HL-60 (cell line): ENCODE data around the gene LIMS2.

Experiments
- DNase-seq, 2 experiments: peaks; one replicate each; pipeline ENCODE4 v3.0.0-alpha.2; 2010 to 2020; ENCODE audit warnings: low read depth in 1 of 2, low spot score in 1 of 2
- H3K27ac ChIP-seq: fragments of 250-450 bp; sonication (Bioruptor Pico); replicated peaks from 2 replicates; pipeline ENCODE4 v1.5.1; 2020; ENCODE audit warnings: mild to moderate bottlenecking, moderate library complexity
- H3K27me3 ChIP-seq: fragments of 250-450 bp; sonication (Bioruptor Pico); 2 replicates; pipeline ENCODE4 v1.5.1; 2021; ENCODE audit warnings: mild to moderate bottlenecking, moderate library complexity; ENCODE audit not compliant: insufficient read depth, poor library complexity, severe bottlenecking
- H3K4me3 ChIP-seq: replicated peaks from 2 replicates; pipeline ENCODE4 v1.5.1; 2011; ENCODE audit warnings: mild to moderate bottlenecking, control low read depth, low read length; ENCODE audit not compliant: insufficient read depth
- GABPA ChIP-seq: IDR thresholded peaks from 2 replicates; pipeline ENCODE4 v1.6.1; 2012; ENCODE audit warnings: low read depth
- POLR2AphosphoS5 ChIP-seq: IDR thresholded peaks from 2 replicates; pipeline ENCODE4 v1.6.1; 2012; ENCODE audit warnings: low read depth
- SPI1 ChIP-seq: IDR thresholded peaks from 2 replicates; pipeline ENCODE4 v1.6.1; 2012; ENCODE audit warnings: low read depth, mild to moderate bottlenecking, borderline replicate concordance
- TF ChIP-seq, protein P1 (sequence below): IDR thresholded peaks from one replicate; pipeline ENCODE4 v1.5.1; 2011; ENCODE audit warnings: low read length, control low read depth, inconsistent platforms; ENCODE audit not compliant: insufficient read depth
- TF ChIP-seq, protein P2 (sequence below): IDR thresholded peaks from 2 replicates; pipeline ENCODE4 v1.6.1; 2012; ENCODE audit warnings: low read depth; ENCODE audit not compliant: insufficient replicate concordance

Gene LIMS2

DNA sequence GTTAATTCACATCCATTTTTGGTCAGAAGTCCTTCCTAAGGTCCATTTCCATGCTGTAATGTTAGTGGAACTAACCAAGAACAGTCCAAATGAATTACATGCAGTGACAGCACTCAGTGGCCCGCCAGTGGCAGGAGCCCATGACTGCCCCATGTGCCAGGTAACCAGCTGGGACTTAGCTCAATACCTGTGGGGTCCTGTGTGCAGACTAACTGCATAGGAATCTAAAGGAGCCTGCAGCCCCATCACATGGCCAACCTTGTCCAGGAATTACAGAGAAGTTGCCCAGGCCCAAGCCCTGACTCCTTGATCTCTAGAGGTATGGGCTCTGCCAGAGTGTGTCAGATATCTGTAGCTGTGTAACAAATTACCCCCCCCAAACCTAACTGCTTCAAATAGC, 64.8 kb downstream of the LIMS2 start:
- DNase-seq, result no peak
- TF ChIP-seq POLR2AphosphoS5, result no peak
- no peak for TF ChIP-seq GABPA
- TF ChIP-seq, protein P1, sequence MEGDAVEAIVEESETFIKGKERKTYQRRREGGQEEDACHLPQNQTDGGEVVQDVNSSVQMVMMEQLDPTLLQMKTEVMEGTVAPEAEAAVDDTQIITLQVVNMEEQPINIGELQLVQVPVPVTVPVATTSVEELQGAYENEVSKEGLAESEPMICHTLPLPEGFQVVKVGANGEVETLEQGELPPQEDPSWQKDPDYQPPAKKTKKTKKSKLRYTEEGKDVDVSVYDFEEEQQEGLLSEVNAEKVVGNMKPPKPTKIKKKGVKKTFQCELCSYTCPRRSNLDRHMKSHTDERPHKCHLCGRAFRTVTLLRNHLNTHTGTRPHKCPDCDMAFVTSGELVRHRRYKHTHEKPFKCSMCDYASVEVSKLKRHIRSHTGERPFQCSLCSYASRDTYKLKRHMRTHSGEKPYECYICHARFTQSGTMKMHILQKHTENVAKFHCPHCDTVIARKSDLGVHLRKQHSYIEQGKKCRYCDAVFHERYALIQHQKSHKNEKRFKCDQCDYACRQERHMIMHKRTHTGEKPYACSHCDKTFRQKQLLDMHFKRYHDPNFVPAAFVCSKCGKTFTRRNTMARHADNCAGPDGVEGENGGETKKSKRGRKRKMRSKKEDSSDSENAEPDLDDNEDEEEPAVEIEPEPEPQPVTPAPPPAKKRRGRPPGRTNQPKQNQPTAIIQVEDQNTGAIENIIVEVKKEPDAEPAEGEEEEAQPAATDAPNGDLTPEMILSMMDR, result no peak
- Histone ChIP-seq H3K27me3 (no peaks in the 10 kb centered on the region), H3K27ac (no peak overlapping the region), H3K4me3 (no peak overlapping the region)

DNA sequence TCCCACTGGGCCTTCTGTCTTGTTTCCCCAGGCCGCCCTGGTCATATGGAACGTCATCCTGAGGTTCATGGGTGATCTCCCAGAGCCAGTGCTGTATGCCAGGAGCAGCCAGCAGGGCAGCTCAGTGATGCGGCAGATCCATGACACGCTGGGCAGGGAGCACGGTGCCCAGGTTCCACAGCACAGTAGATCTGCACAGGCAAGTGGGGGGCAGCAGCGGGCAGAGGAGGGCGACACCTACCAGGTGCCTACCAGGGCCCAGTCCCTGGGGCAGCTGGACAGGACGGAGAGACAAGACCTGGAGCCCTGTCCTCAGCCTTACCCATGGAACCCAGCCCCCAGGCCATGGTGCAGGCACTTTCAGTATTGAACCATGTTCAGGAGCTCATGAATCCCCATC, 65.5 kb downstream of the LIMS2 start:
- DNase-seq, result no peak

DNA sequence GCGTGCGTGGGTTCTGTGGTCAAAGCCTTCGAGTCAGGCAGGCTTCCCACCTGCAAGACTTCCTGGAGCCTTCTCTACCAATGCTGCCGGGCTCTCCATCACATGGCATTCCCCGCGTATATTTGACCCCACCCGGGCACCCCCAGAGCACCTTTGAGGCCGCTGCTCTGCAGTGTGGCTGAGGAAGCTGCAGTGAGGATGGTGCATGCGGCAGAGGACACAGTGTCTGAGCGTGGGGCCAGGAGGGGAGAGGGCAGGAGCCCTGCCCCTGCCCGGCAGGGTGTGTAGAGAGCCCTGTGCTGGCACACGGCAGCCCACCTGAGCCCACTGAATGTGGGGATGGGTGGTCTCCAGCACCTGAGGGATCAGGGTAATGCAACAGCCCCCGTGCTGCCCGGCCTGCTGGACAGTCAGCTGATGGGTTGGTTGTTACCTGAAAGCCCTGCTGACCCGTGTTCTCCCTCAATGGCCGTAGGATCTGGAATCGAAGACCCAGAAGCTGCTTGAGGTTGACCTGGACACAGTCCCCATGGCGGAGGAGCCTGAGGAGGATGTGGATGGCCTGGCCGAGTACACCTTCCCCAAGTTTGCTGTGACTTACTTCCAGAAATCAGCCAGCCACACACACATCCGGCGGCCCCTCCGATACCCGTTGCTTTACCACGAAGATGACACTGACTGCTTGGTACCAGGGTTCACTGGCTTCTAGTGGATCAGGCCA, 66.1 kb downstream of the LIMS2 start:
- Histone ChIP-seq H3K27me3 (no peaks in the 10 kb centered on the region), H3K27ac (no peak overlapping the region), H3K4me3 (no peak overlapping the region)
- no peak for DNase-seq
- TF ChIP-seq POLR2AphosphoS5, result no peak
- TF ChIP-seq GABPA, result no peak
- TF ChIP-seq, protein P2, sequence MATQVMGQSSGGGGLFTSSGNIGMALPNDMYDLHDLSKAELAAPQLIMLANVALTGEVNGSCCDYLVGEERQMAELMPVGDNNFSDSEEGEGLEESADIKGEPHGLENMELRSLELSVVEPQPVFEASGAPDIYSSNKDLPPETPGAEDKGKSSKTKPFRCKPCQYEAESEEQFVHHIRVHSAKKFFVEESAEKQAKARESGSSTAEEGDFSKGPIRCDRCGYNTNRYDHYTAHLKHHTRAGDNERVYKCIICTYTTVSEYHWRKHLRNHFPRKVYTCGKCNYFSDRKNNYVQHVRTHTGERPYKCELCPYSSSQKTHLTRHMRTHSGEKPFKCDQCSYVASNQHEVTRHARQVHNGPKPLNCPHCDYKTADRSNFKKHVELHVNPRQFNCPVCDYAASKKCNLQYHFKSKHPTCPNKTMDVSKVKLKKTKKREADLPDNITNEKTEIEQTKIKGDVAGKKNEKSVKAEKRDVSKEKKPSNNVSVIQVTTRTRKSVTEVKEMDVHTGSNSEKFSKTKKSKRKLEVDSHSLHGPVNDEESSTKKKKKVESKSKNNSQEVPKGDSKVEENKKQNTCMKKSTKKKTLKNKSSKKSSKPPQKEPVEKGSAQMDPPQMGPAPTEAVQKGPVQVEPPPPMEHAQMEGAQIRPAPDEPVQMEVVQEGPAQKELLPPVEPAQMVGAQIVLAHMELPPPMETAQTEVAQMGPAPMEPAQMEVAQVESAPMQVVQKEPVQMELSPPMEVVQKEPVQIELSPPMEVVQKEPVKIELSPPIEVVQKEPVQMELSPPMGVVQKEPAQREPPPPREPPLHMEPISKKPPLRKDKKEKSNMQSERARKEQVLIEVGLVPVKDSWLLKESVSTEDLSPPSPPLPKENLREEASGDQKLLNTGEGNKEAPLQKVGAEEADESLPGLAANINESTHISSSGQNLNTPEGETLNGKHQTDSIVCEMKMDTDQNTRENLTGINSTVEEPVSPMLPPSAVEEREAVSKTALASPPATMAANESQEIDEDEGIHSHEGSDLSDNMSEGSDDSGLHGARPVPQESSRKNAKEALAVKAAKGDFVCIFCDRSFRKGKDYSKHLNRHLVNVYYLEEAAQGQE, result no peak
- TF ChIP-seq, protein P1, result no peak
- no peak for TF ChIP-seq SPI1

More for the DNA sequence above, 65.5 kb downstream of the LIMS2 start:
- Histone ChIP-seq H3K4me3 (no peak overlapping the region), H3K27me3 (no peaks in the 10 kb centered on the region), H3K27ac (no peak overlapping the region)
- TF ChIP-seq POLR2AphosphoS5 (no peak), GABPA (no peak), SPI1 (no peak)
- TF ChIP-seq, protein P1, result no peak
- TF ChIP-seq, protein P2, result no peak
